Measurements from ENCODE around the gene BMI1.

The BMI1 gene

DNA sequence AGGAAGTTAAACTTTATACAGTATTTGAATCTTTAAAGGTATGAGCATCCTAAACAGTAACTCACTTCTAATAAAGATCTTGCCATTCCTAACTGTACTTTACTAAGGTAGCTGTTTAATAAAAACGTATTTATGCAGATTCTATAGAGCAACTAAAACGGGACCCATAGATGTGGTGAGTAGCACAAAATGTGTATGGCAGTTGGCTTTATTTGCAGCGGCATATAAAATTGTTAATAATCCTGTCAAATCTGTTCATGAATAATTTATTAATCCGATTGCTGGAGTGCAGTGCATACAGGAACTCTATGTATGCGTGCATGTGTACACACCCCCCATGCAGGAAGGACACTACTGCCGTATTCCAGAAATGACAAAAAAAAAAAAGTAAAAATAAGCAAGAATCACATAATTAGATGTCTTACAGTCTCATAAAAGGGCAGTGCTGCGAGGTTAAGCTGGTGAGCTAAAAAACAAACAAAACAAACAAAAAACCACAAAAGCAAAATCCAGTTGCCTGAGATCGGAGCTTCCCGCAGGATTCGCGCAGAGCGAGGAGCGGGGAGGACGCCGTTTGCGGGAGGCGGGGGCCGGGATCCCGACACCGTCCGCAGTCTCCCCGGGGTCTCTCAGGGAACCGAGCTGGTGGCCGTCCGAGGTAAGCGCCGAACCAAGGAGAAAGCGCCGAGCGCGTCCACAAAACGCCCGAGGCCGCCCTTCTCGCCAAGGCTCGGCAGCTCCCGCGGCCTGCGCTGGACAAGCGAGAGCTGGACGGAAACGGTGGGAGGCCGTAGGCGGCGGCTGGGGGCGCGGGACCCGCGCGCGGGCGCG lies 5.2 kb upstream of the BMI1 start:
- DNase-seq (no peak), ATAC-seq (replicated peaks) (peak; percentile 28 to 40)
- Mint-ChIP-seq H3K4me3 (peak overlapping the region; percentile 92 to 94), H3K9me3 (no peaks in the 10 kb centered on the region), H3K27me3 (no peaks in the 10 kb centered on the region), H3K4me1 (peaks cover 9 to 27% of the 10 kb centered on the region in 2 donors), H3K27ac (peak overlapping the region; percentile 96), H3K36me3 (peaks cover 3% of the 10 kb centered on the region in 2 donors)

DNA sequence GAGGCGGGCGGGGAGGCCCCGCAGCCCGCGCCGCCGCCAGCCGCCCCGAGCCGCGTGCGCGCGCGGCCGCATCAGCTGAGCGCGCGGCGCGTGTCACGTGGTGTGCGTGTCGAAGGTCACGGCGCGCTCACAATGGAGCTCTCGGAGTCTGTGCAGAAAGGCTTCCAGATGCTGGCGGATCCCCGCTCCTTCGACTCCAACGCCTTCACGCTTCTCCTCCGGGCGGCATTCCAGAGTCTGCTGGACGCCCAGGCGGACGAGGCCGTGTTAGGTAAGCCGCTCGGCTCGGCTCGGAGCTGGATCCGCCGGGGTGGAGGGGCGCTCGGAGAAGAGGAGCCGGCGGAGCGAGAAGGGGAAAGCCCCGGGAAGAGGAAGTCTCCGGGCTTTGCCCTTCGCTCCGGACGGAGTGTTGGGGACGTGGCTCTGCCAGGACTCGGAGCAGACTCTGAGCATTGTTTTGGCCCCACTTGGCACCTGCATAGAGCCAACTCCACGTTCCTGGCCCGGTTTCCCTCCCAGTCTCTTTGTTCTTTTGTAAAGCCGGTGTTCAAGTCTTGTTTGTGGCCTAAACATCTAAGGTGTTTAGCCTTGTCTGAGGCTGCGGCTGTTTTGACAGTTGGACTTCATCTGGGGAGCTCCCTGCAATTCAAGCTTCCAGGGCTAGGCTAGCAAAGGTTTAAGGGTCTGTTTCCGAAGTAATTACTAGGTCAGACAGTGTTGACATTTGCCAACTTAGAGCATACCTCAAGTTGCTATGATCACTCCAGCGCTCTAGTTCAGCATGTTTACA lies 4.4 kb upstream of the BMI1 start, which contains the start of gene COMMD3:
Gene COMMD3, plus strand, starts transcription at position 103 of the 790 bp plus-strand sequence. Its CDS starts 30 bp downstream, at position 133.
- H3K9me3 Mint-ChIP-seq = no peaks in the 10 kb centered on the region
- H3K36me3 Mint-ChIP-seq = peaks cover 3% of the 10 kb centered on the region in 2 donors
- ATAC-seq (replicated peaks) (peak; percentile 76 to 80), DNase-seq (peak; percentile 78)
- peak within 1 kb of the TSS; percentile 92 to 94 for H3K4me3 Mint-ChIP-seq
- H3K27me3 Mint-ChIP-seq = no peaks in the 10 kb centered on the region
- peak within 1 kb of the TSS; percentile 96 for H3K27ac Mint-ChIP-seq
- H3K4me1 Mint-ChIP-seq = peaks cover 9 to 27% of the 10 kb centered on the region in 2 donors

GRCh38 chr10:22317076-22317370 lies 3.9 kb upstream of the BMI1 start:
- Mint-ChIP-seq H3K4me1 (peaks cover 9 to 28% of the 10 kb centered on the region in 2 donors), H3K36me3 (peaks cover 3 to 5% of the 10 kb centered on the region in 2 donors), H3K27ac (peak overlapping the region; percentile 96), H3K27me3 (no peaks in the 10 kb centered on the region), H3K4me3 (peak overlapping the region; percentile 91 to 94), H3K9me3 (no peaks in the 10 kb centered on the region)
- DNase-seq (no peak), ATAC-seq (replicated peaks) (peak; percentile 41)

- no peaks in the 10 kb centered on the region for H3K27me3 Mint-ChIP-seq
- H3K4me3 Mint-ChIP-seq = peak overlapping the region; percentile 13 to 94
These were observed 2.9 kb upstream of the BMI1 start for GRCh38 chr10:22317771-22318565.

GRCh38 chr10:22318772-22319171 lies 2.1 kb upstream of the BMI1 start:
- H3K4me1 Mint-ChIP-seq = peaks cover 19 to 45% of the 10 kb centered on the region in 2 donors
- H3K36me3 Mint-ChIP-seq = peaks cover 3 to 9% of the 10 kb centered on the region in 2 donors
- DNase-seq (no peak), ATAC-seq (replicated peaks) (no peak)
- no peak overlapping the region for H3K27ac Mint-ChIP-seq
- H3K27me3 Mint-ChIP-seq = no peaks in the 10 kb centered on the region
- no peak overlapping the region for H3K4me3 Mint-ChIP-seq
- no peaks in the 10 kb centered on the region for H3K9me3 Mint-ChIP-seq

More at GRCh38 chr10:22317771-22318565, 2.9 kb upstream of the BMI1 start:
- no peak for ATAC-seq (replicated peaks)
- H3K27ac Mint-ChIP-seq = no peak overlapping the region
- peaks cover 15 to 37% of the 10 kb centered on the region in 2 donors for H3K4me1 Mint-ChIP-seq
- H3K9me3 Mint-ChIP-seq = no peaks in the 10 kb centered on the region
- peaks cover 3 to 9% of the 10 kb centered on the region in 2 donors for H3K36me3 Mint-ChIP-seq
- DNase-seq = no peak

DNA sequence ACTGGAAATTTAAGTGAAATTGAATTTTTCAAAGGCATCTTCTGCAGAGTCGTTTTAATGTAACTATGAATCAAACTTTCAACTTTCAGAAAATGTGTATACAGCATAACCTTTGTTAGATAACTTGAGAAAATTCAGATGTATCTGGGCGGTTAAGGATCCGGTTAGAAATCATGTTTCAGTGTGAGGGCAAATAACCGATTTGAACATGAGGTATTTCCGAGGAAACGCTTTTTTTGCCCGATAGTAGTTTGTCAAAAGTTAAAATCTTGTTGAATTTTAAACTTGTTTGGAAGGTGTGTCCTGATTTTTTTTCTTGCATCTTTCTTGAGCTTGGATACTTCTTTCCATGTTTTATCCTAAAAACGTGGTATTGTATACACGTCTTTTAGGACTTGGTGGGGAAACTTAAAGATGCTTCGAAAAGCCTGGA lies 1.3 kb upstream of the BMI1 start:
- Mint-ChIP-seq H3K4me3 (peak overlapping the region; percentile 86 to 90), H3K27ac (peak overlapping the region; percentile 95), H3K27me3 (no peaks in the 10 kb centered on the region), H3K9me3 (no peaks in the 10 kb centered on the region), H3K36me3 (peaks cover 3 to 9% of the 10 kb centered on the region in 2 donors), H3K4me1 (peaks cover 25 to 53% of the 10 kb centered on the region in 2 donors)
- ATAC-seq (replicated peaks) (no peak), DNase-seq (no peak)

DNA sequence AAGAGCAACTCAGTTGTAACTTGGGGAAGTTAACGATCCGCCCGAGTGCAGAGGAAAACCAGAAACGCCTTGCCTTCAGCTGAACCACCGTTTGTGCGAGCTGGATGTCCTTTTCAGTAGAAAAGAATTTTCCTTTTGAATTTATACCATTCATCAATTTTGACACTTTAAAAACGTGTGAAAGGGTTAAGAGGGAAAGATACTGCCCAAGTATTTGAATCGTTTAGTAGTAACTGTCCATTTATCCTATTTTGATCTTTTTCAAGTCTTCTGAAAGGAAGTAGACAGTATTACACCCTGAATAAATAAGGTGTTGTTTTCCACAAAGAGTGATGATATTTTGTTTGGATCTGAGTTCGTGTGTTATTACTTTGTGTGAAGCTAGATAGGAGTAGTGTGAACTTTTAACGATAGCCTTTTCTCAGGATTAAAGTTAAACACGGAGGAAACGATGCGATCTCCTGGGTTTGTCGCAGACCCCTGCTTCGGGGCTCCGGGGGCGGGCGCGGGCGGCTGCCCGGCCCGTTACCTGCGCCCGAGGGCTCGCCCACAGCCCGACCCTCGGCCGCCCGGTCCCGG lies 830 bp upstream of the BMI1 start:
- Mint-ChIP-seq H3K4me3 (peak overlapping the region; percentile 86 to 90), H3K27me3 (no peaks in the 10 kb centered on the region), H3K9me3 (no peaks in the 10 kb centered on the region), H3K27ac (peak overlapping the region; percentile 95), H3K36me3 (peaks cover 3 to 9% of the 10 kb centered on the region in 2 donors), H3K4me1 (peaks cover 25 to 54% of the 10 kb centered on the region in 2 donors)
- DNase-seq (no peak), ATAC-seq (replicated peaks) (no peak)

DNA sequence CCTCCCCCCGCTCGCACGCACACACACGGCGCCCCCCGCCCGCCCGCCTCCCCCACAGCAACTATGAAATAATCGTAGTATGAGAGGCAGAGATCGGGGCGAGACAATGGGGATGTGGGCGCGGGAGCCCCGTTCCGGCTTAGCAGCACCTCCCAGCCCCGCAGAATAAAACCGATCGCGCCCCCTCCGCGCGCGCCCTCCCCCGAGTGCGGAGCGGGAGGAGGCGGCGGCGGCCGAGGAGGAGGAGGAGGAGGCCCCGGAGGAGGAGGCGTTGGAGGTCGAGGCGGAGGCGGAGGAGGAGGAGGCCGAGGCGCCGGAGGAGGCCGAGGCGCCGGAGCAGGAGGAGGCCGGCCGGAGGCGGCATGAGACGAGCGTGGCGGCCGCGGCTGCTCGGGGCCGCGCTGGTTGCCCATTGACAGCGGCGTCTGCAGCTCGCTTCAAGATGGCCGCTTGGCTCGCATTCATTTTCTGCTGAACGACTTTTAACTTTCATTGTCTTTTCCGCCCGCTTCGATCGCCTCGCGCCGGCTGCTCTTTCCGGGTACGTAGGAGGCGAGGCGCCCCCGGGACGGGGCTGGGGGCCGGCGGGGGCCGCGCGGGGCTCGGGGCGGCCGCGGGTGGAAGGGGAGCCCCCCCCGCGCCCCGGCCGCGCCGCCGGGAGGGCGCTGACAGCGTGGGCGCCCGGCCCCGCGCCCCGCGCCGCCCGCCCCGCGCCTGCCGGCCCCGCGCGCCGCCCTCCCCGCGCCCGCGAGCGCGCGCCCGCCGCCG lies 441 bp downstream of the BMI1 start:
- Mint-ChIP-seq H3K27ac (peak overlapping the region; percentile 97), H3K4me1 (peaks cover 28 to 54% of the 10 kb centered on the region in 2 donors), H3K27me3 (no peaks in the 10 kb centered on the region), H3K36me3 (peaks cover 1 to 9% of the 10 kb centered on the region in 2 donors), H3K4me3 (peak overlapping the region; percentile 90 to 92), H3K9me3 (no peaks in the 10 kb centered on the region)
- DNase-seq (peak; percentile 55), ATAC-seq (replicated peaks) (peak; percentile 29 to 31)

DNA sequence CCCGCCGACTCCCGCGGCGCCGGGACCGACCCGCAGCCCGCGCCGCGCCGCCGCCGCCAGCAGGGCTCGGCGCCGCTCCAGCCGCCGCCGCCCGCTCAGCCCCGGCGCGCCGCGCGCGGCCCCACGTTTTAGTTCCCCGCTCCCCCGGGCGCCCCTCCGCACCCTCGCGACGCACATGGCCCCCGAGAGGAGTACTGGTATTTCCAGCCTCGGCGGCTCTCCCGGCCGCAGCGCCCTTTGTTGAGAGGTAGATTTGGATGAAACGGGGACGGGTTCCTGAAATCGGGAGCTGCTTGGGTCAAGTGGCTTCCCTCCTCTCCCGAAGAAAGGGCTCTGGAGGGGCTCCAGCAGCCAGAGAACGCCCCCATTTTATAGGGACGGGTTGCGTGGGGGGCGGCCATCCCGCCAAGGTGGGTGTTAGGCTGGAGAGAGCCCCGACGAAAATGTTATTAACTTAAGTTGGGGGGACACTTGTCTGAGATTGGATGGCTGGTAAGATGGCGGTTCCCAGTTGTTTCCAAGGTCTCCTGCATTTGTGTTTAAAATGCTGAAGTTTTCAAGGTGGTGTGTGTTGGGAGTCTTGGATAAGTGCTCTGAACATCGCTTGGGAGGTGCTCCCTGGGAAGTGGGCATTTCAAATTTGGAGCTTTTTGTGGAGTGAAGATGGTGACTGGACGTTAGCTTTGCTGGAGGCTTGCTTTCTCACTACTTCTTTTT lies 1.2 kb downstream of the BMI1 start:
- Mint-ChIP-seq H3K9me3 (no peaks in the 10 kb centered on the region), H3K36me3 (peaks cover 1 to 9% of the 10 kb centered on the region in 2 donors), H3K27me3 (no peaks in the 10 kb centered on the region), H3K4me3 (peak overlapping the region; percentile 87 to 91), H3K4me1 (peaks cover 28 to 57% of the 10 kb centered on the region in 2 donors), H3K27ac (peak overlapping the region; percentile 96)
- no peak for DNase-seq
- peak; percentile 6 to 15 for ATAC-seq (replicated peaks)

DNA sequence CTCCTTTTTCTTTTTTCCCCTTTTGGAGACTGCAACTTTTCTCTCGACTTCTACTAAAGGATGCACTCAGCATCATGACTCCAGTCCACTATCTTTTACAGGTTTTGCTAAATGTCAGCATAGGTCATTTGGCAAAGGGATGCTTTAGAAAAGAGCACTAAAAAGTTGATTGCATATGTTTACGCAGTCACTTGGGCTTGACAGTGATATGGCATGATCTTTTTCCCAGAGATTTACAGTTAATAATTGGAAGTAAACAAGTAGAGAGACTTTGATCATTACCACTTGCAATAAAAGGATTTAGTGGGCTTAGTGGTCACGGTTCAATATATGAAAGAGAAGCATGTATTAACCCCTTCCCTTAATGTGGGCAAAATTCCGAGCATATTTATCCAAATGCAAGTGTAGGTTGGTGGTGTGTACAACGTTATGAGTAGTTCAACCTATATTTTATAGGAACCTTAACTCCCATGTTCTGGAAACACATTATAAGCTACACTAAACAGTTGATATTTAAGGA lies 1.8 kb downstream of the BMI1 start:
- Mint-ChIP-seq H3K36me3 (peaks cover 1 to 12% of the 10 kb centered on the region in 2 donors), H3K27me3 (no peaks in the 10 kb centered on the region), H3K9me3 (no peaks in the 10 kb centered on the region), H3K27ac (peak overlapping the region; percentile 96), H3K4me1 (peaks cover 28 to 57% of the 10 kb centered on the region in 2 donors), H3K4me3 (peak overlapping the region; percentile 87 to 91)
- DNase-seq = no peak
- no peak for ATAC-seq (replicated peaks)

- Mint-ChIP-seq H3K4me3 (peak overlapping the region in 1 of 2 donors; percentile 17), H3K9me3 (no peaks in the 10 kb centered on the region), H3K27me3 (no peaks in the 10 kb centered on the region), H3K36me3 (peaks cover 1 to 12% of the 10 kb centered on the region in 2 donors), H3K4me1 (peaks cover 28 to 57% of the 10 kb centered on the region in 2 donors), H3K27ac (no peak overlapping the region)
- DNase-seq (no peak), ATAC-seq (replicated peaks) (no peak)
These were observed 2.8 kb downstream of the BMI1 start for GRCh38 chr10:22323538-22324305.

- peaks cover 5 to 16% of the 10 kb centered on the region in 2 donors for H3K36me3 Mint-ChIP-seq
- H3K4me3 Mint-ChIP-seq = peak overlapping the region; percentile 82 to 84
- no peaks in the 10 kb centered on the region for H3K27me3 Mint-ChIP-seq
- no peaks in the 10 kb centered on the region for H3K9me3 Mint-ChIP-seq
- H3K4me1 Mint-ChIP-seq = peaks cover 28 to 52% of the 10 kb centered on the region in 2 donors
- no peak overlapping the region for H3K27ac Mint-ChIP-seq
- DNase-seq = no peak
- ATAC-seq (replicated peaks) = no peak
These were observed 3.5 kb downstream of the BMI1 start for GRCh38 chr10:22324413-22324812.
